Posterior cingulate gyrus (tissue), 11 donors: ENCODE measurements around the gene PRKAG2.
"Not testable (repeated sequence)": the region's sequence is repeated elsewhere in the genome, so short reads cannot be mapped to it uniquely, and the experiment has no call there.

Experiments
- DNase-seq, 10 donors: peaks; one replicate each; pipeline versions ENCODE4 v3.0.0 to v3.0.0-alpha.2; 2020 to 2021; ENCODE audit warnings: mixed read lengths in 3 of 10
- intact Hi-C: fragments of 100-400 bp; cut with DNase I; formaldehyde crosslinking; loops from one replicate; pipeline ENCODE4 v1.15.1; 2023

Gene PRKAG2

DNA sequence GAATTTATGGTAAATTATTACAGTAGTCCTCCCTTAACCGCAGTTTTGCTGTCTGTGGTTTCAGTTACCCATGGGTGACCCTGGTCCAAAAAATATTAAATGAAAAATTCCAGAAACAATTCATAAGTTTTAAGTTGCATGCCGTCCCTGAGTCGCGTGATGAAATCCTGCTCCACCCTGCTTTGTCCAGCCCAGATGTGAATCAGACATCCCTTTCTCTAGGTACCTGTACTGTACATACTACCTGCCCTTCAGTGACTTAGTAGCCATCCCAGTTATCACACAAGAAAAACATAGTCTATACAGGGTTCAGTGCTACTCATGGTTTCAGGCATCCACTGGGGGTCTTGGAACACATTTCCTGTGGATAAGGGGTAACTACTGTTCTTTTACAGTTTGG lies 336.8 kb downstream of the PRKAG2 start:
- no peak for DNase-seq
- intact Hi-C loops = no loop called here

- intact Hi-C loops = no loop called here
- peak; percentile 47 to 96 (median 68) for DNase-seq
Measured at GRCh38 chr7:151539088-151539671, 337.7 kb downstream of the PRKAG2 start.

- peak in 3 of 10 donors; percentile 21 to 78 (median 27) for DNase-seq
- intact Hi-C loops = no loop called here
Measured at GRCh38 chr7:151537818-151538561, 338.9 kb downstream of the PRKAG2 start.

DNA sequence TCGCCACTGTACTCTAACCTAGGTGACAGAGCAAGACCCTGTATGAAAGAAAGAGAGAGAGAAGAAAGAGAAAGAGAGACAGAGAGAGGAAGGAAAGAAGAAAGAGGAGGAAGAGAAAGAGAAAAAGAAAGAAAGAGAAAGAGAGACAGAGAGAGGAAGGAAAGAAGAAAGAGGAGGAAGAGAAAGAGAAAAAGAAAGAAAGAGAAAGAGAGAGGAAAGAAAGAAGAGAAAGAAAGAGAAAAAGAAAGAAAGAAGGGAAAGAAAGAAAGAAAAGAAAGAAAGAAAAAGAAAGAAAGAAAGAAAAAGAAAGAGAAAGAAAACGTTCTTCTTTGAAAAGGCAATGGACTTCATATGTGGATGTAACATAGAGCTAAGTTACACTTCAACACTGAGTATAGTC lies 340.7 kb downstream of the PRKAG2 start:
- intact Hi-C loops, DNase-seq: not testable (repeated sequence)

DNA sequence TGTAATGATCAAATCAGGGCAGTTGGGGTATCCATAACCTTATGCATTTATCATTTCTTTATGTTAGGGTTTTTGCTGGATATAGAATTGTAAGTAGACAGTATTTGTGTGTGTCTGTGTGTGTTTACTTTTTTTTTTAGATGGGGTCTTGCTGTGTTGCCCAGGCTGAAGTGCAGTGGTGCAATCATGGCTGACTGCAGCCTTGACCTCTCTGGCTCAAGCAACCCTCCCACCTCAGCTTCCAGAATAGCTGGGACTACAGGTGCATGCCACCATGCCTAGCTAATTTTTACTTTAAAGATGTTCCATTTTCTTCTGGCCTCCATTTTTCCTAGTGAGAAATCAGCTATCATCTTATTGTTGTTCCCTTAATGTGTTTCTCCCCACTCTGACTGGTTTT lies 347.1 kb downstream of the PRKAG2 start:
- intact Hi-C loops = no loop called here
- no peak for DNase-seq

DNA sequence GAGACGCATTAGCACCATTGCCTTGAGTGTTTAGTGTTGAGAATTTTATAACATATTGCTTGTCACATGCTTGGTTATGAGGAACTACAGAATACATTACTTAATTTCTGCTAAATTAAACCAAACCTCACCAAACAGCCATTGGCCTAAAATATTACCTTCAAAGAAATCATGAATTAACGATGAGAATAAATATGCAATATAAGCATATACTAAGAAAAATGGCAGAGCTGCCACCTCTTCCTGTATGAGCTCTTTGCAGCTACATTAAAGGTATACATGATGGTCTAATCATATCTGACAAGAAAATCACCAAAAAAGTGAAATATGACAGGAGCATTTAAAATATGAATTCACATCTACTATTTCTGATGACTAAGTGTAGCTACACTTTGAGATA lies 352.1 kb downstream of the PRKAG2 start:
- intact Hi-C loops = no loop called here
- DNase-seq = no peak

- no peak for DNase-seq
- intact Hi-C loops = no loop called here
Measured at GRCh38 chr7:151524331-151524730, 352.6 kb downstream of the PRKAG2 start.

- intact Hi-C loops = no loop called here
Measured at GRCh38 chr7:151520419-151521261, 356.3 kb downstream of the PRKAG2 start.

GRCh38 chr7:151519765-151520418 lies 357.0 kb downstream of the PRKAG2 start, which contains the start of gene RHEB:
RHEB (minus strand) TSS chr7:151519895; CDS start chr7:151519511, 384 bp downstream.
- intact Hi-C loops = loop anchor here (10.0 kb wide), 1 partner anchor 115 kb away; no protein-coding TSS in a partner anchor
- peak; percentile 91 to 100 (median 98) for DNase-seq

More at GRCh38 chr7:151520419-151521261, 356.3 kb downstream of the PRKAG2 start:
- DNase-seq = peak in 9 of 10 donors; percentile 20 to 93 (median 53)

DNA sequence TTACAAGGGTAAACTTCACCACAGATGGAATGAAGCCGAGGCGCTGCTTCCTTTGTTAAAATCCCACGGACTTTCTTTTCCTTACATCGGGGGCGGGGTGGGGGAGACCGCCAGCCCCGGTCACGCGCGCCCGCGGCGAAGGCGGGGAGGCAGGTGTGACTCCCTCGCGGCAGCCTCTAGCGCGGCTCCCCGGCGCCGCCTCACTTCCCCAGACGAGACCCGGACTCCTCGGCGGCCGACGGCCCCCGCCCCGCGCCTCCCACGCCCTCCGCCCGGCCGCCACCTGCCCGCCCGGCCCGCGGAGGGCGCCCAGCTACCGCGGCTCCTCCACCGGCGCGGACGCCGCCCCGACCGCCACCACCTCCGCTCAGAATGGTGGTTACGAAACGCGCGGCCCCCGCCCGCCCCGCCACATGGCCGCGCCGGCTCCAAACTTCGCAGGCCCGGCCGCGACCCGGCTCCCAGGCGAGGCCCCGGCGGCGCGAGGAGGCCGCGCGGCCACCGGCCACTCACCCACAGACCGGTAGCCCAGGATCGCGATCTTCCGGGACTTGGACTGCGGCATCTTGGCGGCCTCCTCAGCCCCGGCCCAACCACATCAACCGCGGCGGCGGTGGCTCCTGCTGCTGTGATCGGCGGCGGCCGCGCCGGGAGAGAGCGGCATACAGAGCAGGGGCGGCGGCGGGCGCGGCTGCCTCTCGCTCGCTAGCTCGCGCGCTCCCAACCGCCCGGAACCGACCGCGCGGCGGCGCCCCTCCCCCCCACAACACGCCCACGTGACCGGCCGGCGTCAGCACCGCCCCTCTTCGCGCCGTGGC lies 357.8 kb downstream of the PRKAG2 start:
- peak; percentile 25 to 94 (median 44) for DNase-seq
- intact Hi-C loops = loop anchor here (10.0 kb wide), 1 partner anchor 116 kb away; no protein-coding TSS in a partner anchor

GRCh38 chr7:151518105-151518946 lies 358.6 kb downstream of the PRKAG2 start:
- peak in 6 of 10 donors; percentile 19 to 88 (median 36) for DNase-seq
- intact Hi-C loops = loop anchor here (10.0 kb wide), 1 partner anchor 116 kb away; no protein-coding TSS in a partner anchor

DNA sequence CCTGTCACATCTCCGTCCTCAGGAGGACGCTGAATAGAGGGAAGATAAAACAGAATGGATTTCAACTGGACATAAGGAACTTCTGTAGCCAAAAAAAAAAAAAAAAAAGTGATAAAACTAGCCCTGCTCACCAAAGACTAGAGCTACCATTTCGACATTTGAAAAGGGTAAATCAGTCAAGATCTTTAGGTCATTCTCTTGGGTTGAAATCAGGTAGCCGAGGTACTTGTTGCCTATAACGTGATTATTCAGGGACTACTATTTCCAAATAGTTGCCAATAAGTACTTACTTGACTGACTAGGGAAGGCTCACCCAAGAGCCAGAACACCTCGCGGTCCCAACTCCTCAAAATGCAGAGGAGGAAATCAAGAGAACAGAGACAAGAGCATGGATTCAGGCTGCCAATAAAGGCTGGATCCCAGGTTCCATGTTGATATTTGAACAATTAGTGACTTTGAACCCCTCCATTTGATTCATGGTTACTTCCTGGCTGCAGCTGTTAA lies 359.3 kb downstream of the PRKAG2 start:
- intact Hi-C loops = loop anchor here (10.0 kb wide), 1 partner anchor 117 kb away; no protein-coding TSS in a partner anchor
- no peak for DNase-seq

DNA sequence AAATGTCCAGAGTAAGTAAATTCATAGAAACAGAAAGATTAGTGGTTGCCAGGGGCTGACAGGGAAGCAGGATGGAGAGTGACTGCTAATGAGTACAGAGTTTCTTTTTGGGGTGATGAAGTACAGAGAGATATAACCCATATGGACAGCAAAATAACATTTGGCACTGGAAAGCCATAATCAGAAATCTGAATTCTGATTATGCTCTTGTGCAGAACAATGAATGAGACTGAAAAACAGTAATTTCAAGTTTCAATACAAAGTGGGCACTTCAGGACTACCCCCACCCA lies 361.7 kb downstream of the PRKAG2 start:
- intact Hi-C loops = loop anchor here (10.0 kb wide), 1 partner anchor 120 kb away; no protein-coding TSS in a partner anchor
- no peak for DNase-seq

DNA sequence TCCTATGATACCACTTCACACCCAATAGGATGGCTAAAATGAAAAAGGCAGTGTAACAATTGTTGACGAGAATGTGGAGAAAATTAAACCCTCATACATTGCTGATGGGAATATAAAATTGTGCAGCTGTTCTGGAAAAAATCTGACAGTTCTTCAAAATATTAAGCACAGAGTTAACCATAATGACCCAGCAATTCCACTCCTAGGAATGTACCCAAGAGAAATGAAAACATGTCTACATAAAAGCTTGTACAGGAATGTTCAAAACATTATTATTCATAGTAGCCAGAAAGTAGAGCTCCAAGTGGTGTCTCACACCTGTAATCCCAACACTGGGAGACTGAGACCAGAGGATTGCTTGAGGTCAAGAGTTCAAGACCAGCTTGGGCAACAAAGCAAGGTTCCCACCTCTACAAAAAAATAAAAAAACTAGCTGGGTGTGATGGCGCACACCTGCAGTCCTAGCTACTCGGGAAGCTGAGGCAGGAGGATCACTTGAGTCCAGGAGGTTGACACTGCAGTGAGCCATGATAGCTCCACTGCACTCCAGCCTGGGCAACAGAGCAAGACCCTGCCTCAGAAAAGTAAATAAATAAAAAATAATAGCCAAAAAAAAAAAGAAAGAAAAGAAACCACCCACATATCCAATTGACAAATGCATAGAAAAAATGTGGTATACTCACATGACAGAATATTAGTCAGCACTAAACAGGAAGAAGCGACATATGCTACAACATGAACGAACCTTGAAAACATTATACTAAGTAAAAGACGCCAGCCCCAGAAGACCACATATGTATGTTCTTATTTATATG lies 362.2 kb downstream of the PRKAG2 start:
- DNase-seq = no peak
- intact Hi-C loops = loop anchor here (10.0 kb wide), 1 partner anchor 120 kb away; no protein-coding TSS in a partner anchor

- intact Hi-C loops = loop anchor here (10.0 kb wide), 1 partner anchor 122 kb away; no protein-coding TSS in a partner anchor
- DNase-seq = no peak
Measured at GRCh38 chr7:151513133-151513532, 363.8 kb downstream of the PRKAG2 start.

DNA sequence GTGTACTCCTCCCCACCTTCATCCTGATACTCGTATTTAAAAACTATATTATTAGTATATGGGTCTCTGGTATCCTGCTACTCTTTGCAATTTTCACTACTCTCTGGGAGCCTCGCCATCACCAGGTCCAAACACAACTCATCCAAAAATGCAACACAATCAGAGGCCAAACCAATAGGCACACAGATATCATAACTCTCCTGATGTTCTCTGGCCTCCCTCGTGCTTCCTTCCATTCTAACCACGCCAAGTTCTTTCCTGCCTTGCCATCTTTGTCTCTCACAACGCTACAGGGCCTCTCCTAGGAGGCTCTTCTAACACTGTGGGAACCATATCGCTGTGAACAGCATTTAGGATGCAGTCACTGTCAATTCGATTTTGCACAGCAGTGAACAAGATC lies 364.6 kb downstream of the PRKAG2 start:
- intact Hi-C loops = loop anchor here (10.0 kb wide), 1 partner anchor 122 kb away; no protein-coding TSS in a partner anchor
- no peak for DNase-seq

DNA sequence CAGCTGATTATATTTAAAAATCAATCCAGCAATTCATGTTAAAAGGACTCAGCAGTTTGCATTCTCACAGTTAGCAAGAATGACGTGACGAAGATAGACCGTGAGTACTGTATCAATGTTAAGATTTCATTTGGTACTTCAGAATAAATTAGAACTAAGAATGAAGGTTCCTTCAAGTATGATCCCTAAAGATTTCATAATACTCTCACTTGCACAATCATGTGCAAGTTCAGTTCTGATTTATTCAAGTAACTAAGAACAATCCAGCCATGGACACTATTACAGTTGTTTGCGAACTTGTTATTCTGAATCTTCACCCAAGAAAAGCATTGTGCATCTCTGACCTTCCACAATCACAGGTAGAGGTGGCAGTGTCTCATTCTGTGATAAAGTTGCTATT lies 365.0 kb downstream of the PRKAG2 start:
- intact Hi-C loops = loop anchor here (10.0 kb wide), 1 partner anchor 123 kb away; no protein-coding TSS in a partner anchor
- DNase-seq = no peak
